ENCODE results near the gene ZCWPW2. TPM values are rescaled to one million over a fixed set of nuclear protein-coding genes. Genes with fewer than 3 reads are reported as not detected.

ZCWPW2 gene
- under 1 TPM in 4 of 7 donors, not detected in 3; 0.34 to 0.76 (median 0.45) TPM for total RNA-seq
- polyA plus RNA-seq, result under 1 TPM; 0.35 to 0.50 (median 0.37) TPM
- long read RNA-seq, donor 1, result 0 reads
- long read RNA-seq, donor 2, result 0 reads

- Histone ChIP-seq H3K4me3 (peak within 1 kb of the TSS; percentile 63 to 88 (median 74)), H3K9me3 (peaks cover 0 to 36% (median 24%) of the 10 kb centered on the region in 8 donors), H3K36me3 (peaks cover 4 to 24% (median 6%) of the 10 kb centered on the region in 6 donors), H3K27ac (peak within 1 kb of the TSS; percentile 98 to 99 (median 99)), H3K27me3 (replicated peaks in 1 of 7) (no peaks in the 10 kb centered on the region), H3K4me1 (peaks cover 22 to 70% (median 49%) of the 10 kb centered on the region in 6 donors)
- DNase-seq, result peak; percentile 98
- WGBS, 5 donors, result 0 to 1% (median 0%) methylated on average over 63 to 83 of the region's 83 CpGs
- TF ChIP-seq POLR2AphosphoS5 (IDR thresholded peaks at IDR 0.05) (peak; percentile 86 to 96 (median 93)), POLR2A (IDR thresholded peaks at IDR 0.05) (peak in 2 of 3 donors; percentile 57 to 80), CTCF (IDR thresholded peaks at IDR 0.05 in 8 of 11, conservative IDR thresholded peaks at IDR 0.05 in 3 of 11) (peak in 4 of 11 experiments; percentile 15 to 42 (median 26))
- intact Hi-C loops (cut with DNase I; ENCODE audit: low total_unique reads), result no loop called here
Measured at GRCh38 chr3:28348629-28349468, at the start of gene ZCWPW2, which contains the start of gene AZI2. Gene ZCWPW2 (plus strand): TSS chr3:28348721. CDS start chr3:28413069, 64,348 bp downstream. Gene AZI2 (minus strand): TSS chr3:28348824. CDS start chr3:28340617, 8,207 bp downstream.

GRCh38 chr3:28299705-28300104, 48.8 kb upstream of the ZCWPW2 start:
- intact Hi-C loops (cut with DNase I; ENCODE audit: low total_unique reads), result no loop called here
- 86 to 94% (median 91%) methylated on average over 1 of the region's 1 CpG for WGBS, 5 donors
- H3K27ac ChIP-seq, result peak overlapping the region in 1 of 8 donors; percentile 4
- H3K36me3 ChIP-seq, result peaks cover 0 to 14% (median 0%) of the 10 kb centered on the region in 6 donors
- H3K9me3 ChIP-seq, result no peaks in the 10 kb centered on the region
- no peak overlapping the region for H3K4me3 ChIP-seq
- DNase-seq, result no peak
- no peaks in the 10 kb centered on the region for H3K27me3 ChIP-seq (replicated peaks in 1 of 7)
- TF ChIP-seq POLR2A (IDR thresholded peaks at IDR 0.05) (no peak), POLR2AphosphoS5 (IDR thresholded peaks at IDR 0.05) (no peak), CTCF (IDR thresholded peaks at IDR 0.05 in 8 of 11, conservative IDR thresholded peaks at IDR 0.05 in 3 of 11) (no peak)
- peaks cover 0 to 23% (median 13%) of the 10 kb centered on the region in 6 donors for H3K4me1 ChIP-seq

- 81 to 84% (median 83%) methylated on average over 5 of the region's 5 CpGs for WGBS, 5 donors
- Histone ChIP-seq H3K9me3 (no peaks in the 10 kb centered on the region), H3K27me3 (replicated peaks in 1 of 7) (no peaks in the 10 kb centered on the region), H3K36me3 (peaks cover 0 to 14% (median 0%) of the 10 kb centered on the region in 6 donors), H3K4me1 (peaks cover 0 to 16% (median 9%) of the 10 kb centered on the region in 6 donors), H3K27ac (peak overlapping the region in 1 of 8 donors; percentile 4), H3K4me3 (no peak overlapping the region)
- TF ChIP-seq POLR2A (IDR thresholded peaks at IDR 0.05) (no peak), CTCF (IDR thresholded peaks at IDR 0.05 in 8 of 11, conservative IDR thresholded peaks at IDR 0.05 in 3 of 11) (no peak)
- DNase-seq, result no peak
- intact Hi-C loops (cut with DNase I; ENCODE audit: low total_unique reads), result no loop called here
Measured at GRCh38 chr3:28300345-28300962, 48.1 kb upstream of the ZCWPW2 start.

Measured in spleen (tissue), 13 donors.